ENCODE measurements around the gene KLF16. TPM values are rescaled to one million over a fixed set of nuclear protein-coding genes. Genes with fewer than 3 reads are reported as not detected.

The KLF16 gene
- total and polyA plus RNA-seq, 10 of the 15 experiments (the other 5 are each of a cell fraction or from before 2014, with no cell fraction given): 0.03 to 41.2 (median 2.6) TPM

DNA sequence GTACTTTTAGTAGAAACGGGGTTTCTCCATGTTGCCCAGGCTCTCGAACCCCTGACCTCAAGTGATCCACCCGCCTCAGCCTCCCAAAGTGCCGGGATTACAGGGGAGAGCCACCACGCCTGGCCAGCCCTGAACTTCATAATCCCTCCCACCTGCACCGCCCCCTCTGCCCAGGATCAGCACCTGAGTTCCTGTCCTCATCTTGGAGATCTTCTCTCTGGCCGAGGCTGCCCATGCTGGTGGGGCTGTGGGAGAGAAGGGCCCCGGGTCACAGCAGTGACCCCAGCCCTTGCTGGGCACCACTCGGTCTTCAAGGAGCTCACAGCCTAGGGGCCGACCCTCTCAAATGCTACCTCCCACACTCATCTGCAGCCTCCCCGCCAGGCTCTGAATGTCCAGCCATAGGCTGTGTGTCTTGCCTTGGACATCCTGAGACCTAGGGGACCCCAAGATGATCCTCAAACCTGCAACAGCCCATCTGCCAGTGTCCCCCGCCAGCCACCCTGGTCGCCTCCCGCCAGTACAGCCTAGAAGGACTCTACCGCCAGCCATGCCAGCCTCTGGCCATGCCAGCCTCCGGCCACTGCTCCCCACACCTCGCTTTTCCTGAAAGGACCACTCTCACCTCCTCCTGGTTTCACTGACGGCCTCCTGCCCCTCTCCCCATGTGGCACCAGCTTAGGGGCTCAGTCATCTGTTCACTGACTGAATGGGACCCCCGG lies 52.8 kb downstream of the KLF16 start (continued):
- TF ChIP-seq, protein P1, sequence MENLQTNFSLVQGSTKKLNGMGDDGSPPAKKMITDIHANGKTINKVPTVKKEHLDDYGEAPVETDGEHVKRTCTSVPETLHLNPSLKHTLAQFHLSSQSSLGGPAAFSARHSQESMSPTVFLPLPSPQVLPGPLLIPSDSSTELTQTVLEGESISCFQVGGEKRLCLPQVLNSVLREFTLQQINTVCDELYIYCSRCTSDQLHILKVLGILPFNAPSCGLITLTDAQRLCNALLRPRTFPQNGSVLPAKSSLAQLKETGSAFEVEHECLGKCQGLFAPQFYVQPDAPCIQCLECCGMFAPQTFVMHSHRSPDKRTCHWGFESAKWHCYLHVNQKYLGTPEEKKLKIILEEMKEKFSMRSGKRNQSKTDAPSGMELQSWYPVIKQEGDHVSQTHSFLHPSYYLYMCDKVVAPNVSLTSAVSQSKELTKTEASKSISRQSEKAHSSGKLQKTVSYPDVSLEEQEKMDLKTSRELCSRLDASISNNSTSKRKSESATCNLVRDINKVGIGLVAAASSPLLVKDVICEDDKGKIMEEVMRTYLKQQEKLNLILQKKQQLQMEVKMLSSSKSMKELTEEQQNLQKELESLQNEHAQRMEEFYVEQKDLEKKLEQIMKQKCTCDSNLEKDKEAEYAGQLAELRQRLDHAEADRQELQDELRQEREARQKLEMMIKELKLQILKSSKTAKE (IDR thresholded peaks at IDR 0.05; ENCODE audit: low read depth, poor library complexity, severe bottlenecking): no peak
- TF ChIP-seq ZNF207 (IDR thresholded peaks at IDR 0.05; ENCODE audit: borderline replicate concordance) (no peak), NFXL1 (IDR thresholded peaks at IDR 0.05; ENCODE audit: borderline replicate concordance) (no peak), ZNF622 (IDR thresholded peaks at IDR 0.05) (no peak), RELA (IDR thresholded peaks at IDR 0.05; ENCODE audit: borderline replicate concordance, partially characterized antibody) (no peak)
- TF ChIP-seq, protein P2, sequence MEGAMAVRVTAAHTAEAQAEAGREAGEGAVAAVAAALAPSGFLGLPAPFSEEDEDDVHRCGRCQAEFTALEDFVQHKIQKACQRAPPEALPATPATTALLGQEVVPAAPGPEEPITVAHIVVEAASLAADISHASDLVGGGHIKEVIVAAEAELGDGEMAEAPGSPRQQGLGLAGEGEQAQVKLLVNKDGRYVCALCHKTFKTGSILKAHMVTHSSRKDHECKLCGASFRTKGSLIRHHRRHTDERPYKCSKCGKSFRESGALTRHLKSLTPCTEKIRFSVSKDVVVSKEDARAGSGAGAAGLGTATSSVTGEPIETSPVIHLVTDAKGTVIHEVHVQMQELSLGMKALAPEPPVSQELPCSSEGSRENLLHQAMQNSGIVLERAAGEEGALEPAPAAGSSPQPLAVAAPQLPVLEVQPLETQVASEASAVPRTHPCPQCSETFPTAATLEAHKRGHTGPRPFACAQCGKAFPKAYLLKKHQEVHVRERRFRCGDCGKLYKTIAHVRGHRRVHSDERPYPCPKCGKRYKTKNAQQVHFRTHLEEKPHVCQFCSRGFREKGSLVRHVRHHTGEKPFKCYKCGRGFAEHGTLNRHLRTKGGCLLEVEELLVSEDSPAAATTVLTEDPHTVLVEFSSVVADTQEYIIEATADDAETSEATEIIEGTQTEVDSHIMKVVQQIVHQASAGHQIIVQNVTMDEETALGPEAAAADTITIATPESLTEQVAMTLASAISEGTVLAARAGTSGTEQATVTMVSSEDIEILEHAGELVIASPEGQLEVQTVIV (IDR thresholded peaks at IDR 0.05; ENCODE audit: borderline replicate concordance, partially characterized antibody): no peak
- TF ChIP-seq, protein P3, sequence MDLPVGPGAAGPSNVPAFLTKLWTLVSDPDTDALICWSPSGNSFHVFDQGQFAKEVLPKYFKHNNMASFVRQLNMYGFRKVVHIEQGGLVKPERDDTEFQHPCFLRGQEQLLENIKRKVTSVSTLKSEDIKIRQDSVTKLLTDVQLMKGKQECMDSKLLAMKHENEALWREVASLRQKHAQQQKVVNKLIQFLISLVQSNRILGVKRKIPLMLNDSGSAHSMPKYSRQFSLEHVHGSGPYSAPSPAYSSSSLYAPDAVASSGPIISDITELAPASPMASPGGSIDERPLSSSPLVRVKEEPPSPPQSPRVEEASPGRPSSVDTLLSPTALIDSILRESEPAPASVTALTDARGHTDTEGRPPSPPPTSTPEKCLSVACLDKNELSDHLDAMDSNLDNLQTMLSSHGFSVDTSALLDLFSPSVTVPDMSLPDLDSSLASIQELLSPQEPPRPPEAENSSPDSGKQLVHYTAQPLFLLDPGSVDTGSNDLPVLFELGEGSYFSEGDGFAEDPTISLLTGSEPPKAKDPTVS (IDR thresholded peaks at IDR 0.05; ENCODE audit: low read depth, low read length): no peak
- TF ChIP-seq, protein P4, sequence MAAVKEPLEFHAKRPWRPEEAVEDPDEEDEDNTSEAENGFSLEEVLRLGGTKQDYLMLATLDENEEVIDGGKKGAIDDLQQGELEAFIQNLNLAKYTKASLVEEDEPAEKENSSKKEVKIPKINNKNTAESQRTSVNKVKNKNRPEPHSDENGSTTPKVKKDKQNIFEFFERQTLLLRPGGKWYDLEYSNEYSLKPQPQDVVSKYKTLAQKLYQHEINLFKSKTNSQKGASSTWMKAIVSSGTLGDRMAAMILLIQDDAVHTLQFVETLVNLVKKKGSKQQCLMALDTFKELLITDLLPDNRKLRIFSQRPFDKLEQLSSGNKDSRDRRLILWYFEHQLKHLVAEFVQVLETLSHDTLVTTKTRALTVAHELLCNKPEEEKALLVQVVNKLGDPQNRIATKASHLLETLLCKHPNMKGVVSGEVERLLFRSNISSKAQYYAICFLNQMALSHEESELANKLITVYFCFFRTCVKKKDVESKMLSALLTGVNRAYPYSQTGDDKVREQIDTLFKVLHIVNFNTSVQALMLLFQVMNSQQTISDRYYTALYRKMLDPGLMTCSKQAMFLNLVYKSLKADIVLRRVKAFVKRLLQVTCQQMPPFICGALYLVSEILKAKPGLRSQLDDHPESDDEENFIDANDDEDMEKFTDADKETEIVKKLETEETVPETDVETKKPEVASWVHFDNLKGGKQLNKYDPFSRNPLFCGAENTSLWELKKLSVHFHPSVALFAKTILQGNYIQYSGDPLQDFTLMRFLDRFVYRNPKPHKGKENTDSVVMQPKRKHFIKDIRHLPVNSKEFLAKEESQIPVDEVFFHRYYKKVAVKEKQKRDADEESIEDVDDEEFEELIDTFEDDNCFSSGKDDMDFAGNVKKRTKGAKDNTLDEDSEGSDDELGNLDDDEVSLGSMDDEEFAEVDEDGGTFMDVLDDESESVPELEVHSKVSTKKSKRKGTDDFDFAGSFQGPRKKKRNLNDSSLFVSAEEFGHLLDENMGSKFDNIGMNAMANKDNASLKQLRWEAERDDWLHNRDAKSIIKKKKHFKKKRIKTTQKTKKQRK (IDR thresholded peaks at IDR 0.05; ENCODE audit: low read depth, low read length): no peak
- TF ChIP-seq, protein P5, sequence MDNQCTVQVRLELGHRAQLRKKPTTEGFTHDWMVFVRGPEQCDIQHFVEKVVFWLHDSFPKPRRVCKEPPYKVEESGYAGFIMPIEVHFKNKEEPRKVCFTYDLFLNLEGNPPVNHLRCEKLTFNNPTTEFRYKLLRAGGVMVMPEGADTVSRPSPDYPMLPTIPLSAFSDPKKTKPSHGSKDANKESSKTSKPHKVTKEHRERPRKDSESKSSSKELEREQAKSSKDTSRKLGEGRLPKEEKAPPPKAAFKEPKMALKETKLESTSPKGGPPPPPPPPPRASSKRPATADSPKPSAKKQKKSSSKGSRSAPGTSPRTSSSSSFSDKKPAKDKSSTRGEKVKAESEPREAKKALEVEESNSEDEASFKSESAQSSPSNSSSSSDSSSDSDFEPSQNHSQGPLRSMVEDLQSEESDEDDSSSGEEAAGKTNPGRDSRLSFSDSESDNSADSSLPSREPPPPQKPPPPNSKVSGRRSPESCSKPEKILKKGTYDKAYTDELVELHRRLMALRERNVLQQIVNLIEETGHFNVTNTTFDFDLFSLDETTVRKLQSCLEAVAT (IDR thresholded peaks at IDR 0.05): no peak
